Activated CD4-positive, alpha-beta T cell treated with anti-CD3 and anti-CD28 coated beads for 36 hours (primary cell): ENCODE data around the gene RUNX2. TPM values are rescaled to one million over a fixed set of nuclear protein-coding genes. Genes with fewer than 3 reads are reported as not detected.

Experiments
- ATAC-seq: fragments of 200-7000 bp; cut with Tn5 transposase; one replicate; pipeline ENCODE4 v1.10.0; 2021; ENCODE audit warnings: mild to moderate bottlenecking, moderate library complexity
- CTCF ChIA-PET: fragments of 350-600 bp; sonication (Branson Sonifier 250); formaldehyde crosslinking; loops from one replicate; lab custom pipeline; 2021; ENCODE audit warnings: antibody characterized with exemption; lab: Charles Lee
- POLR2A ChIA-PET: fragments of 350-600 bp; sonication (Branson Sonifier 250); formaldehyde crosslinking; loops from one replicate; lab custom pipeline; 2021; ENCODE audit warnings: antibody characterized with exemption, inconsistent platforms; lab: Charles Lee
- DNase-seq: peaks from one replicate; pipeline ENCODE4 v3.0.0-alpha.2; 2020
- H3K27ac Mint-ChIP-seq: one replicate; pipeline ENCODE4 v1.8.0; 2021; ENCODE audit warnings: mixed read lengths
- H3K27me3 Mint-ChIP-seq: one replicate; pipeline ENCODE4 v1.8.0; 2021; ENCODE audit warnings: mixed read lengths
- H3K36me3 Mint-ChIP-seq: one replicate; pipeline ENCODE4 v1.8.0; 2021; ENCODE audit warnings: low read depth, mixed read lengths
- H3K4me1 Mint-ChIP-seq: one replicate; pipeline ENCODE4 v1.8.0; 2021; ENCODE audit warnings: mixed read lengths
- H3K4me3 Mint-ChIP-seq: one replicate; pipeline ENCODE4 v1.8.0; 2021; ENCODE audit warnings: mild to moderate bottlenecking, moderate library complexity, mixed read lengths
- H3K9me3 Mint-ChIP-seq: one replicate; pipeline ENCODE4 v1.8.0; 2021; ENCODE audit warnings: low read depth, mixed read lengths
- intact Hi-C, 2 experiments: fragments of 100-400 bp; cut with DNase I in 1 of 2; cut with micrococcal nuclease in 1 of 2; formaldehyde crosslinking; loops; one replicate each; pipeline versions ENCODE4 v1.14.2 to v1.15.1; 2022 to 2024; cut with DNase I, micrococcal nuclease
- total RNA-seq, 2 experiments: library from RNA; stranded (reverse); gene quantifications; one replicate each; pipeline ENCODE4 v1.2.3, GENCODE V29; 2021

The RUNX2 gene
- total RNA-seq, 2 experiments from 2014 or later: 14.6 to 18.1 TPM

DNA sequence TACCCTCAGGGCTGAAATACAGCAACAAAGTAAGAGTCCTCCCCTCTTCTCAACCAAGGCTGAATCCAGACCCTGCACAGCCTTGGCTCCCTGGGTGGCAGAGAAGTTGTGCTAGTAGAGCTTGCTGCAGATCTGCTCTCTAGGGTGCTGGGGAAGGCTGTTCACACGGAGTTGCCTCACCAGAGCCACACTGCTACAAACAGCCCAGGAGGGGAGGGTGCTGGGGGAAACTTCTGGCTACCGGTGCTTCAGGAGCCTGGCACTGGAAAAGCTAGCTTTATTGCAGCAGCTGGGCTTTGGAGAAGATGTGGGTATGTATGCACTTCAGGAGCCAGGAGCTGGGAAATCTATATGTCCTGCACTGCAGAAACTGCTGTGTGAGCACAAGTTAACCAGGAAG lies 87.2 kb downstream of the RUNX2 start:
- H3K27me3 Mint-ChIP-seq: peaks cover 13% of the 10 kb centered on the region
- POLR2A ChIA-PET: interaction anchor here (0.6 to 0.8 kb wide), 2 partner anchors 72 to 313 kb away, joined by 3 to 4 read pairs; no protein-coding TSS in a partner anchor
- no peak overlapping the region for H3K27ac Mint-ChIP-seq
- DNase-seq (no peak), ATAC-seq (no peak)
- no peaks in the 10 kb centered on the region for H3K9me3 Mint-ChIP-seq
- no peak overlapping the region for H3K4me3 Mint-ChIP-seq
- intact Hi-C loops: loop anchor here in 1 of 2 experiments (5.0 kb wide), 2 partner anchors 303 to 823 kb away; no protein-coding TSS in a partner anchor
- no peaks in the 10 kb centered on the region for H3K36me3 Mint-ChIP-seq
- CTCF ChIA-PET: no interaction called here
- H3K4me1 Mint-ChIP-seq: peaks cover 34% of the 10 kb centered on the region

DNA sequence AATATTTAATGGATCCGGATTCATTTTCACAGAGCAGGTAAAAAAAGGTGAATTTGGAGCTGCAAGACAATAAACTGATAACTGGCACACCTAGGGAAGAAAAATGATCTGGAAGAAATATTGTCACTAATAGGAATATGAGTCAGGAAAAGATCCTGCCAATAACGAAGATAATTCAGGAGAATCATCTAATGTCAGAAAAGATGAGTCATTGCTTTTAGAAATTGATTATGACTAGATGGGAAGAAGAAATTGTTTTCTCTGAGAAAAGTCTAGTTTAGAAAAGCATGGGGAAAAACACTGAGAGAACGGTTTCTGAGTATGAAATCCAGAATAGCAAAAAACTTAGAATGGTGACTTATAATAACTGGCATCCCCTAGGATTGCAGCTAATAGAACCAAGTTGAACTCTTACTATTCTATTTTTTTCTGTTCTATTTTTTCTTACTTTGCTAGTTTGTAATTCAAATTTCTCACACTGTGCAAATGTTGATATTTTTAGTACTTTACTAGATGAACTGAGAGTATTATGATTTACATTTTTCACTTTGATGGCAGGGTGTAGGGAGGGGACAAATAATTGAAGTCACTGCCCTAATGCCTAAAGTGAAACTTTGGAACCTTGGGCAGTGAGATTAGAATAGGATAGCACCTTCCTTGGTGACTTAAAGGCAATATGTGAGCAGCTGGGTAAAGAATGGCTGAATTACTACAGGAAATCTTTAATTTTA lies 87.8 kb downstream of the RUNX2 start:
- H3K4me3 Mint-ChIP-seq: no peak overlapping the region
- DNase-seq (no peak), ATAC-seq (no peak)
- H3K27ac Mint-ChIP-seq: no peak overlapping the region
- no peaks in the 10 kb centered on the region for H3K9me3 Mint-ChIP-seq
- H3K27me3 Mint-ChIP-seq: peaks cover 13% of the 10 kb centered on the region
- intact Hi-C loops: loop anchor here in 1 of 2 experiments (5.0 kb wide), 2 partner anchors 304 to 824 kb away; no protein-coding TSS in a partner anchor
- H3K36me3 Mint-ChIP-seq: peaks cover 2% of the 10 kb centered on the region
- ChIA-PET POLR2A (interaction anchor here (0.6 to 0.8 kb wide), 2 partner anchors 71 to 313 kb away, joined by 3 to 4 read pairs; no protein-coding TSS in a partner anchor), CTCF (interaction anchor here (1.2 kb wide), 1 partner anchor 515 kb away, joined by 4 read pairs; no protein-coding TSS in a partner anchor)
- peaks cover 40% of the 10 kb centered on the region for H3K4me1 Mint-ChIP-seq

GRCh38 chr6:45416700-45417099 lies 88.6 kb downstream of the RUNX2 start:
- no peak overlapping the region for H3K4me3 Mint-ChIP-seq
- peaks cover 5% of the 10 kb centered on the region for H3K36me3 Mint-ChIP-seq
- ATAC-seq: no peak
- no peaks in the 10 kb centered on the region for H3K9me3 Mint-ChIP-seq
- peaks cover 14% of the 10 kb centered on the region for H3K27me3 Mint-ChIP-seq
- H3K27ac Mint-ChIP-seq: no peak overlapping the region
- intact Hi-C loops: loop anchor here in 1 of 2 experiments (5.0 kb wide), 2 partner anchors 304 to 824 kb away; no protein-coding TSS in a partner anchor
- ChIA-PET CTCF (interaction anchor here (1.2 to 1.7 kb wide), 3 partner anchors 514 to 941 kb away, joined by 4 to 6 read pairs (median 4); no protein-coding TSS in a partner anchor), POLR2A (no interaction called here)
- no peak for DNase-seq
- peaks cover 40% of the 10 kb centered on the region for H3K4me1 Mint-ChIP-seq

DNA sequence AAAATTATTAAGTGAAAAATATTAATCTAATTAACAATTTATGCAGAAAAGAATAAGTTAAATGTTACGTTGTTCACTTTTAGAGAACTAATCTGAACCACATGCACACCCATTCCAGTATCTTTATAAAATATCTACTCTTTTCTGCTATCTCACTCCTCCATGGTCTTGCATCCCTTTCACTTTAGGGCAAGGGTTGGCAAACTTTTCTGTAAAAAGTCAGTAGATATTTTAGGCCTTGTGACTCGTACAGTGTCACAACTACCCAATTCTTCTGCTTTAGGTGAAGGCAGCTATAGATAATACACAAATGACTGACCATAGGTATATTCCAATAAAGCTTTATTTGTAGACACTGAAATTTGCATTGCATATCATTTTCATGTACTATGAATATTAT lies 89.3 kb downstream of the RUNX2 start:
- H3K4me3 Mint-ChIP-seq: no peak overlapping the region
- CTCF ChIA-PET: interaction anchor here (0.6 to 1.7 kb wide), 7 partner anchors 19 to 943 kb away, joined by 3 to 6 read pairs (median 3); no protein-coding TSS in a partner anchor
- POLR2A ChIA-PET: no interaction called here
- peaks cover 40% of the 10 kb centered on the region for H3K4me1 Mint-ChIP-seq
- peaks cover 8% of the 10 kb centered on the region for H3K36me3 Mint-ChIP-seq
- ATAC-seq (no peak), DNase-seq (no peak)
- H3K27me3 Mint-ChIP-seq: peaks cover 14% of the 10 kb centered on the region
- intact Hi-C loops: loop anchor here in 1 of 2 experiments (5.0 kb wide), 2 partner anchors 305 to 825 kb away; no protein-coding TSS in a partner anchor
- no peak overlapping the region for H3K27ac Mint-ChIP-seq
- H3K9me3 Mint-ChIP-seq: no peaks in the 10 kb centered on the region

DNA sequence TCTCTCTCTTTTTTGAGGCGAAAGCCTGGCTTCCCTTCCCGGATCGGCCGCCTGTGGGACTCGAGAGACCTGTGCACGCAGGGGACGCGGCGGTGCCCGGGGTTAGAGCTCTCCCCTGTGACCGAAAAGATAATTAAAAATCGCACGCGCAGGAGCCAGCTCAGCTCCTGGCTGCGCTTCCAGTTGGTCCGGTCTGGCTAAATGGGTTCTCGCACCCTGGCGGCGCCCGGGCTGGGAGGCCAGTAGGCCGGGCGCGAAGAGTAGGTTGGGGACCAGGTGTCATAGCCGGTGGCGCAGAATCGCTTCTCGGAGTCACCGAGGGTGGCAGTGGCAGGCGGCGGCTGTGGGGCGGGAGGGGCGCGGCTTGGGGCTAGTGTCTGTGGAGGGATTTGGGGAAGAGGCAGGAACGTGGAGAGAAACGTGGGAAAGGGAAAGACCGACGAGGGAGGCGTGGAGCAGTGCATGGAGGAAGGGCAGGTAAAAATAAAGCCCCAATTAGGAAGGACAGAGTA lies 91.5 kb downstream of the RUNX2 start:
- intact Hi-C loops: loop anchor here (1.0 to 5.0 kb wide), 13 partner anchors 41 to 945 kb away; no protein-coding TSS in a partner anchor
- H3K4me1 Mint-ChIP-seq: peaks cover 48% of the 10 kb centered on the region
- ChIA-PET POLR2A (interaction anchor here (0.7 kb wide), 1 partner anchor 42 kb away, joined by 3 read pairs; the partner anchor contains the start of gene SUPT3H), CTCF (interaction anchor here (0.6 to 3.0 kb wide), 9 partner anchors 18 to 1258 kb away, joined by 3 to 11 read pairs (median 4); partner anchors contain the start of gene SUPT3H)
- peak overlapping the region; percentile 94 for H3K27ac Mint-ChIP-seq
- DNase-seq (peak; percentile 82), ATAC-seq (peak; percentile 43)
- peaks cover 15% of the 10 kb centered on the region for H3K36me3 Mint-ChIP-seq
- no peaks in the 10 kb centered on the region for H3K9me3 Mint-ChIP-seq
- H3K4me3 Mint-ChIP-seq: peak overlapping the region; percentile 90
- peaks cover 14% of the 10 kb centered on the region for H3K27me3 Mint-ChIP-seq

DNA sequence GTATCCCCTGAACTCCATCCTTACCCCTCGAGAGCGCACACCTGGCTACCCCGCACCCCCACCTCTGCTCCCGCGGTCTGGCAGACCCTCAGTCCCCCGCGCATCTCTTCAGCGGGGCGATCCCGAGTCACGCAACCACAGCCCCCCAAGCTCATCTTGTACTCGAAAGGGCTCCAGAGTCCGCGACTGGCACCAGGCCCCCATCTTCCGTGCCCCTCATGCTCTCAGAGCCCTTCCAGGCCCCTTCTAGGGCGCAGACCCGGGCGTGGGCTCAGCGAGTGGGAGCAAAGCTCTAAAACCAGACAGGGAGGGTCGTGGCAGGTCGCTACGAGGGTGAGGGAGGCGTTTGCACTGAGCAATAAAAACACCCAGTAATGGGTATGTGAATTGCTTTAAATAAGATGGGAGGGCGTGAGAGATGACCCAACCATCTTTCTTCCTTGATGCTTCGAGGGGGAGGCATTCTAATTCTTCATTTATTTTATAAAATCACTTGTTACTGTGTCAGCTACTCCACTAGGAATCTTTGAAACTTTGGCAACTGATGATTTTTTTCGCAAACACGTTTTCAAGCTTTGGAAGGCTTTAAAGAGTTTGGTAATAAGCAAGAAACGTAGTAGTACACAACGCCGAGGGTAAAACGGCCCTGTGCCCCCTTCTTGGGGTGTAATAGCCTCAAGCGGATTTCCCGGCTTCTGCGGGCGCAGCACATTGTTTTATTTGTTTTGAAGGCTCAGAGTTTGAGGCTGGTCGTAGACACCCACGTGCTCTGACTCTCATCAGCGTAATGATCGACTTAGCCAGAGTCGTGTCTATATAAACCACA lies 92.2 kb downstream of the RUNX2 start:
- peaks cover 15% of the 10 kb centered on the region for H3K27me3 Mint-ChIP-seq
- H3K9me3 Mint-ChIP-seq: no peaks in the 10 kb centered on the region
- peak overlapping the region; percentile 94 for H3K27ac Mint-ChIP-seq
- peak; percentile 17 for ATAC-seq
- peaks cover 17% of the 10 kb centered on the region for H3K36me3 Mint-ChIP-seq
- POLR2A ChIA-PET: interaction anchor here (0.7 to 0.9 kb wide), 3 partner anchors 43 to 382 kb away, joined by 3 to 5 read pairs (median 4); partner anchors contain the start of gene SUPT3H
- intact Hi-C loops: loop anchor here (2.0 to 5.0 kb wide), 9 partner anchors 172 to 945 kb away; no protein-coding TSS in a partner anchor
- H3K4me3 Mint-ChIP-seq: peak overlapping the region; percentile 90
- CTCF ChIA-PET: interaction anchor here (0.5 to 3.0 kb wide), 16 partner anchors 17 to 1259 kb away, joined by 3 to 11 read pairs (median 3); partner anchors contain the start of gene SUPT3H
- DNase-seq: peak; percentile 74
- peaks cover 49% of the 10 kb centered on the region for H3K4me1 Mint-ChIP-seq

DNA sequence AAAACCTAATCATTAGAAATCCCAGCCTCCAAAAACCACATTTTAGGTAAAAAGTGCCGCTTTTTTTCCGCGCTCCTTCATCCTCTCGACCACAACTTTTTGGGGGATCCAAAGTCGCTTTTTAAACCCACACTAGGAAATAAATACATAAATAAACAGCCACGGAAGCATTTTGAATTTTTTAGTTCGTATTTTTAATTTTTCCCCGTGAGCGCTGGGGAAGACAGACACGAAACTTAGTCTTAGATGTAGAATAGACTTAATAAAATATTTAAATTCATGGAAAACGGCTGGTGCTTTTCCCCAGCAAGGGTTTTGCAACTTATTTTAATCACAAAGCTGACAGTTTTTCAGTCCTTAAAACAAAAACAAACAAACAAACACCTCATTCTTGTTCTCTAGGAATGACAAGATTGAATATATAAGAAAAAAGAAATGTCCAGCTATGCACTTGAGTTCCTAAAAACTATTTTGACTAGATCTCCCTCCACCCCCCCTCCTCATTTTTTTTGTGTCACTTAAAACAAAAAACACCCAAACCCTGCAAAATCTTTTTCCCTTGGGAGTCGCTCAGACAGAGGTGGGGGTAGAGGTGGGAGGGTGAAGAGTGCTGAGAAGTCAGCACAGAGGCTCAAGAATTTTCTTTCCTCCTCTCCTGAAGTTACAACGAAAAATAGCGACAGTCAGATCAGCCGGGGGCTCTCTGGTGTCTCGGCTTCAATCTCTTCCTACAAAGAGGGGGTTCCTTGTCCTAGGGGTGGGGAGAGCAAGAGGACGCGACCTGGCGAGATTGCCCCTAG lies 93.0 kb downstream of the RUNX2 start:
- peaks cover 44% of the 10 kb centered on the region for H3K4me1 Mint-ChIP-seq
- ATAC-seq (no peak), DNase-seq (no peak)
- H3K36me3 Mint-ChIP-seq: peaks cover 18% of the 10 kb centered on the region
- H3K4me3 Mint-ChIP-seq: peak overlapping the region; percentile 90
- POLR2A ChIA-PET: interaction anchor here (0.8 to 0.9 kb wide), 2 partner anchors 284 to 381 kb away, joined by 4 to 5 read pairs; no protein-coding TSS in a partner anchor
- CTCF ChIA-PET: interaction anchor here (0.6 to 3.0 kb wide), 7 partner anchors 17 to 765 kb away, joined by 3 to 11 read pairs (median 4); partner anchors contain the start of gene SUPT3H
- peak overlapping the region; percentile 94 for H3K27ac Mint-ChIP-seq
- intact Hi-C loops: loop anchor here (1.0 to 5.0 kb wide), 11 partner anchors 43 to 946 kb away; no protein-coding TSS in a partner anchor
- peaks cover 11% of the 10 kb centered on the region for H3K27me3 Mint-ChIP-seq
- H3K9me3 Mint-ChIP-seq: no peaks in the 10 kb centered on the region

- CTCF ChIA-PET: interaction anchor here (0.9 to 3.0 kb wide), 4 partner anchors 44 to 501 kb away, joined by 3 to 11 read pairs (median 4); partner anchors contain the start of gene SUPT3H
- H3K4me3 Mint-ChIP-seq: peak overlapping the region; percentile 90
Measured at GRCh38 chr6:45421709-45422502, 93.8 kb downstream of the RUNX2 start.

GRCh38 chr6:45422503-45423110 lies 94.5 kb downstream of the RUNX2 start:
- peak overlapping the region; percentile 93 for H3K27ac Mint-ChIP-seq
- peaks cover 19% of the 10 kb centered on the region for H3K36me3 Mint-ChIP-seq
- ATAC-seq: peak; percentile 10
- no peaks in the 10 kb centered on the region for H3K9me3 Mint-ChIP-seq
- DNase-seq: peak; percentile 76
- peaks cover 37% of the 10 kb centered on the region for H3K4me1 Mint-ChIP-seq
- intact Hi-C loops: loop anchor here (1.0 to 5.0 kb wide), 11 partner anchors 14 to 780 kb away; no protein-coding TSS in a partner anchor
- peak overlapping the region; percentile 90 for H3K4me3 Mint-ChIP-seq
- CTCF ChIA-PET: interaction anchor here (1.1 kb wide), 1 partner anchor 500 kb away, joined by 3 read pairs; no protein-coding TSS in a partner anchor
- POLR2A ChIA-PET: no interaction called here
- H3K27me3 Mint-ChIP-seq: peaks cover 11% of the 10 kb centered on the region

More at GRCh38 chr6:45421709-45422502, 93.8 kb downstream of the RUNX2 start:
- peaks cover 36% of the 10 kb centered on the region for H3K4me1 Mint-ChIP-seq
- peak overlapping the region; percentile 94 for H3K27ac Mint-ChIP-seq
- H3K9me3 Mint-ChIP-seq: no peaks in the 10 kb centered on the region
- peak; percentile 23 for ATAC-seq
- peak; percentile 75 for DNase-seq
- POLR2A ChIA-PET: no interaction called here
- intact Hi-C loops: loop anchor here (1.0 to 5.0 kb wide), 16 partner anchors 15 to 947 kb away; no protein-coding TSS in a partner anchor
- H3K27me3 Mint-ChIP-seq: peaks cover 11% of the 10 kb centered on the region
- H3K36me3 Mint-ChIP-seq: peaks cover 19% of the 10 kb centered on the region
